ENCODE results near the gene APLNR. TPM values are rescaled to one million over a fixed set of nuclear protein-coding genes. Genes with fewer than 3 reads are reported as not detected.

APLNR gene
- polyA plus RNA-seq, 3 donors: not detected

- H3K4me2 ChIP-seq (replicated peaks; ENCODE audit: extremely low read depth, low read length, poor library complexity, severe bottlenecking): no peak overlapping the region
- WGBS (ENCODE audit: insufficient coverage): no CpG with 5 or more reads among the region's 1 CpG
- H3K4me3 ChIP-seq (replicated peaks in 1 of 3; ENCODE audit: low read depth in 2 of 3, low read length in 3 of 3): no peak overlapping the region
- TF ChIP-seq CTCF (IDR thresholded peaks at IDR 0.05): no peak
- intact Hi-C loops (cut with micrococcal nuclease): no loop called here
- no peaks in the 10 kb centered on the region for H3K79me2 ChIP-seq (ENCODE audit: insufficient read depth, low read length)
- H3K27me3 Mint-ChIP-seq (ENCODE audit: low read depth in 3 of 3): peaks cover 8 to 22% (median 12%) of the 10 kb centered on the region in 3 donors
- no peaks in the 10 kb centered on the region for H4K20me1 ChIP-seq (ENCODE audit: insufficient read depth, low read length)
- no peaks in the 10 kb centered on the region for H3K9me3 ChIP-seq (replicated peaks in 1 of 2; ENCODE audit: control insufficient read depth in 1 of 2, insufficient read depth in 1 of 2, low read length in 2 of 2)
- no peaks in the 10 kb centered on the region for H3K4me1 ChIP-seq (ENCODE audit: control insufficient read depth in 1 of 2, insufficient read depth in 2 of 2, low read length in 2 of 2)
- H3K36me3 Mint-ChIP-seq: no peaks in the 10 kb centered on the region
- H3K27me3 ChIP-seq (ENCODE audit: control insufficient read depth in 2 of 2, insufficient read depth in 2 of 2, low read length in 2 of 2): peaks cover 6 to 16% of the 10 kb centered on the region in 2 donors
- no peak overlapping the region for H2AFZ ChIP-seq (ENCODE audit: insufficient read depth, low read depth, low read length, poor library complexity, severe bottlenecking)
- no peak for DNase-seq
- H3K4me3 Mint-ChIP-seq: no peak overlapping the region
- H3K4me1 Mint-ChIP-seq: no peaks in the 10 kb centered on the region
- no peak overlapping the region for H3K9ac ChIP-seq (ENCODE audit: insufficient read depth, low read length, poor library complexity, severe bottlenecking)
- H3K9me3 Mint-ChIP-seq: peaks cover 0 to 2% (median 0%) of the 10 kb centered on the region in 7 donors
- no peak overlapping the region for H3K27ac ChIP-seq (ENCODE audit: low read depth in 1 of 2, low read length in 2 of 2)
- H3K27ac Mint-ChIP-seq: no peak overlapping the region
- no peaks in the 10 kb centered on the region for H3K36me3 ChIP-seq (replicated peaks in 1 of 2; ENCODE audit: control insufficient read depth in 1 of 2, insufficient read depth in 2 of 2, low read length in 2 of 2)
Measured at GRCh38 chr11:57255618-57256017, 18.6 kb upstream of the APLNR start.

- Histone ChIP-seq H3K27ac (ENCODE audit: low read depth in 1 of 2, low read length in 2 of 2) (no peak overlapping the region), H3K4me1 (ENCODE audit: control insufficient read depth in 1 of 2, insufficient read depth in 2 of 2, low read length in 2 of 2) (no peaks in the 10 kb centered on the region), H3K9ac (ENCODE audit: insufficient read depth, low read length, poor library complexity, severe bottlenecking) (no peak overlapping the region), H3K36me3 (replicated peaks in 1 of 2; ENCODE audit: control insufficient read depth in 1 of 2, insufficient read depth in 2 of 2, low read length in 2 of 2) (no peaks in the 10 kb centered on the region), H3K9me3 (replicated peaks in 1 of 2; ENCODE audit: control insufficient read depth in 1 of 2, insufficient read depth in 1 of 2, low read length in 2 of 2) (no peaks in the 10 kb centered on the region), H3K4me3 (replicated peaks in 1 of 3; ENCODE audit: low read depth in 2 of 3, low read length in 3 of 3) (no peak overlapping the region), H3K27me3 (ENCODE audit: control insufficient read depth in 2 of 2, insufficient read depth in 2 of 2, low read length in 2 of 2) (peaks cover 6 to 16% of the 10 kb centered on the region in 2 donors), H3K4me2 (replicated peaks; ENCODE audit: extremely low read depth, low read length, poor library complexity, severe bottlenecking) (no peak overlapping the region), H4K20me1 (ENCODE audit: insufficient read depth, low read length) (no peaks in the 10 kb centered on the region), H2AFZ (ENCODE audit: insufficient read depth, low read depth, low read length, poor library complexity, severe bottlenecking) (no peak overlapping the region), H3K79me2 (ENCODE audit: insufficient read depth, low read length) (no peaks in the 10 kb centered on the region)
- peaks cover 11 to 22% (median 12%) of the 10 kb centered on the region in 3 donors for H3K27me3 Mint-ChIP-seq (ENCODE audit: low read depth in 3 of 3)
- peaks cover 0 to 2% (median 0%) of the 10 kb centered on the region in 7 donors for H3K9me3 Mint-ChIP-seq
- H3K4me1 Mint-ChIP-seq: no peaks in the 10 kb centered on the region
- intact Hi-C loops (cut with micrococcal nuclease): no loop called here
- no peak overlapping the region for H3K27ac Mint-ChIP-seq
- H3K36me3 Mint-ChIP-seq: no peaks in the 10 kb centered on the region
- H3K4me3 Mint-ChIP-seq: no peak overlapping the region
- no peak for DNase-seq
- TF ChIP-seq CTCF (IDR thresholded peaks at IDR 0.05): no peak
Measured at GRCh38 chr11:57254631-57255030, 17.6 kb upstream of the APLNR start.
